Gastrocnemius medialis (tissue), 4 donors: ENCODE data around the gene RETN.

Experiments used
- POLR2A ChIP-seq, 2 donors: fragments of 450-650 bp; IDR thresholded peaks; one replicate each; pipeline ENCODE4 v1.6.1; 2017; ENCODE audit warnings: antibody characterized with exemption in 2 of 2, mild to moderate bottlenecking in 2 of 2, moderate library complexity in 2 of 2
- TF ChIP-seq, protein P1 (sequence below), 5 experiments: fragments of 450-650 bp in 3 of 5; fragments of 200-600 bp in 2 of 5; sonication (generic) in 2 of 5; IDR thresholded peaks in 4 of 5; conservative IDR thresholded peaks in 1 of 5; 1 replicate in 4 of 5; 2 replicates in 1 of 5; pipeline ENCODE4 v1.5.1; 2016 to 2019; ENCODE audit warnings: antibody characterized with exemption in 5 of 5, mild to moderate bottlenecking in 3 of 5, moderate library complexity in 3 of 5

DNA sequence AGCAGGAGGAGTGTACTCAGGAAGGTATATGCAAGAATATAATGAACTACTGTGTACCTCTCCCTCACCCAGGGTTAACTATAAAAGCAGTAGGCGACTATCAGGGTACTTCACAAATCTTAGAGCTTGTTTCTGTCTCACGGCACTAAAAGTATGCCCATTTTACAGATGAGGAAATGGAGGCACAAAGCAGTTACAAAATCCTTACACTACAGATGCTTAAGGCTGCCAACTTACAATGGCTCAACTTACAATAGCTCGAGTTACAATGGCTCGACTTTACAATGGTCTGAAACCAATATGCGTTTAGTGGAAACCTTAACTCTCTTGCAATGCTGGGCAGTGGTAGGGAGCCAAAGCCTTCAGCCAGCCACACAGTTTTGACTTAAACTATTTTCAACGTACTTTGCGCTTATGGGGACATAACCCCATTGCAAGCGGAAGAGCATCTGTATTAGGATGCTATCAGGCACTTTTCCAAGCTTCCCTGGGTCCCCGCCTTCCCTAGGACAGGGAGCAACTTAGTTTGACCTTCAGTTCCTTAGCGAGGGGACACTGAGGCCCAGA is 29.0 kb downstream of the RETN start:
- TF ChIP-seq, protein P1, sequence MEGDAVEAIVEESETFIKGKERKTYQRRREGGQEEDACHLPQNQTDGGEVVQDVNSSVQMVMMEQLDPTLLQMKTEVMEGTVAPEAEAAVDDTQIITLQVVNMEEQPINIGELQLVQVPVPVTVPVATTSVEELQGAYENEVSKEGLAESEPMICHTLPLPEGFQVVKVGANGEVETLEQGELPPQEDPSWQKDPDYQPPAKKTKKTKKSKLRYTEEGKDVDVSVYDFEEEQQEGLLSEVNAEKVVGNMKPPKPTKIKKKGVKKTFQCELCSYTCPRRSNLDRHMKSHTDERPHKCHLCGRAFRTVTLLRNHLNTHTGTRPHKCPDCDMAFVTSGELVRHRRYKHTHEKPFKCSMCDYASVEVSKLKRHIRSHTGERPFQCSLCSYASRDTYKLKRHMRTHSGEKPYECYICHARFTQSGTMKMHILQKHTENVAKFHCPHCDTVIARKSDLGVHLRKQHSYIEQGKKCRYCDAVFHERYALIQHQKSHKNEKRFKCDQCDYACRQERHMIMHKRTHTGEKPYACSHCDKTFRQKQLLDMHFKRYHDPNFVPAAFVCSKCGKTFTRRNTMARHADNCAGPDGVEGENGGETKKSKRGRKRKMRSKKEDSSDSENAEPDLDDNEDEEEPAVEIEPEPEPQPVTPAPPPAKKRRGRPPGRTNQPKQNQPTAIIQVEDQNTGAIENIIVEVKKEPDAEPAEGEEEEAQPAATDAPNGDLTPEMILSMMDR (IDR thresholded peaks at IDR 0.05 in 4 of 5, conservative IDR thresholded peaks at IDR 0.05 in 1 of 5) = no peak
- TF ChIP-seq POLR2A (IDR thresholded peaks at IDR 0.05) = no peak
